ENCODE measurements around the gene MPIG6B.

MPIG6B gene

GRCh38 chr6:31737991-31738979 is 15.1 kb downstream of the MPIG6B start (continued):
- TF ChIP-seq SP2 (tag by site-specific recombination; IDR thresholded peaks at IDR 0.05) (peak; percentile 82), ZFP69B (tag by site-specific recombination; IDR thresholded peaks at IDR 0.05) (peak; percentile 63), ZBTB48 (tag by site-specific recombination; IDR thresholded peaks at IDR 0.05) (peak; percentile 62), ZNF10 (tag by site-specific recombination; IDR thresholded peaks at IDR 0.05) (peak; percentile 90), HOXC10 (CRISPR knock-in tag; IDR thresholded peaks at IDR 0.05) (no peak), ZNF292 (tag by site-specific recombination; IDR thresholded peaks at IDR 0.05; ENCODE audit: borderline replicate concordance, low read depth) (no peak), ZSCAN4 (tag by site-specific recombination; IDR thresholded peaks at IDR 0.05) (no peak), ZNF404 (tag by site-specific recombination; IDR thresholded peaks at IDR 0.05) (no peak), CTCF (tag by site-specific recombination; IDR thresholded peaks at IDR 0.05) (no peak), ZSCAN30 (tag by site-specific recombination; IDR thresholded peaks at IDR 0.05) (no peak), ZNF664 (tag by site-specific recombination; IDR thresholded peaks at IDR 0.05) (no peak), PBX3 (CRISPR knock-in tag; IDR thresholded peaks at IDR 0.05) (no peak), ZNF23 (tag by site-specific recombination; IDR thresholded peaks at IDR 0.05; ENCODE audit: borderline replicate concordance) (no peak), SETDB1 (IDR thresholded peaks at IDR 0.05; ENCODE audit: insufficient read length, low read length) (no peak), ZNF169 (tag by site-specific recombination; IDR thresholded peaks at IDR 0.05) (no peak), ZSCAN18 (tag by site-specific recombination; IDR thresholded peaks at IDR 0.05) (no peak), ZNF473 (tag by site-specific recombination; IDR thresholded peaks at IDR 0.05) (no peak), ZNF16 (tag by site-specific recombination; IDR thresholded peaks at IDR 0.05; ENCODE audit: low read depth) (no peak), ZBTB49 (tag by site-specific recombination; IDR thresholded peaks at IDR 0.05; ENCODE audit: low read depth) (no peak), ZBTB1 (tag by site-specific recombination; IDR thresholded peaks at IDR 0.05) (no peak), FEZF1 (tag by site-specific recombination; IDR thresholded peaks at IDR 0.05) (no peak), ZNF354C (tag by site-specific recombination; IDR thresholded peaks at IDR 0.05; ENCODE audit: borderline replicate concordance, low read depth) (no peak), ZNF335 (tag by site-specific recombination; conservative IDR thresholded peaks at IDR 0.05) (peak; percentile 35), SCRT1 (tag by site-specific recombination; IDR thresholded peaks at IDR 0.05; ENCODE audit: borderline replicate concordance) (no peak; the same call in 1 of the 2 replicates), ZNF433 (tag by site-specific recombination; IDR thresholded peaks at IDR 0.05; ENCODE audit: low read depth) (no peak), KLF7 (tag by site-specific recombination; IDR thresholded peaks at IDR 0.05; ENCODE audit: borderline replicate concordance) (no peak), ZNF18 (tag by site-specific recombination; IDR thresholded peaks at IDR 0.05) (no peak), ZFP3 (tag by site-specific recombination; IDR thresholded peaks at IDR 0.05; ENCODE audit: low read depth) (no peak), ZNF274 (IDR thresholded peaks at IDR 0.05; ENCODE audit: low read length) (no peak), ZNF274 (tag by site-specific recombination; IDR thresholded peaks at IDR 0.05; ENCODE audit: borderline replicate concordance) (no peak)
